Measurements from ENCODE around the gene CDH11. TPM values are rescaled to one million over a fixed set of nuclear protein-coding genes. Genes with fewer than 3 reads are reported as not detected.
A peak's percentile ranks its signal among the peaks of the same experiment; 100 is the strongest.

CDH11 gene
- polyA plus RNA-seq, 4 donors, result 0.22 to 25.1 (median 1.6) TPM

DNA sequence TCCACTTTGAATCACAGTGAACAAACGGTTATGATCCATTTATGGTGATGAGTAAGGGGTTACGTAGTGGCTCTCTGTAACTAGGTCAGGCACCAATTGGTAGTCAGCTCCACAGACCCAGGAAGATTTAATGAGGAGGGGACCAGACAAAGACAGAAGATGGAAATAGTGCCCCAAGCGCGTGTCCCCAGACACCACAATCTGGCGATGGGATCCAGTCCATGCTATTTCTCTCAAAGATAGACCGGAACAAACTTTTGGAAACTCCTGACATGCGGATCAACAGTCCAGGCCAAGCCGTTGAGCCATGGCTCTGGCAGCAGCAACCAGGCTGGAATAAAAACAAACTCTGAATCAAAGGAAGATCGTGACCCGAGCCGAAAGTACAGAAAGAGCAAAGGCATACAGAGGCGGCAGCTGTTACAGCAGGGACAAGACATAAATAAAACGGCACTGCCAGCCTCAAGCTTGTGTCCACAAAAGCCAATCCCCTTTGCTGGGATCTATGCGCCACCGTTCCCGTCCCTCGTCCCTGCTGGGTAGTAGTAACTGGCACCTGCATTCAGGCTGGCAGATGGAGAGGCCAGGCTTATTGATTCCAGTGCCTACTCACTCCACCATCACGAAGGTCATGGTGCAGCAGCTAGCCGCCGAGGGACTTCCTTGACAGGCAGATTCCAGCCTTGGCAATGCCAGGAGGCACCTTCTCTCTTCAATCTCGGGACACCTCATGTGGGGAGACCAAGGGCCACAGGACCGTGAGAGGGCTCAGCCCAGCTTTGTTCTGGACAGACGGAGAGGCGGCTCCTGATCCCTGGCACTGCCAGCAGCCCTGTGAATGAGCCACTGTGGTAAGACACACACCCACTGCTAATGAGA lies 50.2 kb downstream of the CDH11 start:
- DNase-seq, result no peak
- peaks cover 0 to 3% (median 0%) of the 10 kb centered on the region in 3 donors for H3K36me3 ChIP-seq (ENCODE audit: control insufficient read depth in 3 of 3, insufficient read depth in 2 of 3, low read depth in 1 of 3, low read length in 3 of 3)
- 73 to 85% (median 83%) methylated on average over 24 of the region's 24 CpGs for WGBS, 3 donors

DNA sequence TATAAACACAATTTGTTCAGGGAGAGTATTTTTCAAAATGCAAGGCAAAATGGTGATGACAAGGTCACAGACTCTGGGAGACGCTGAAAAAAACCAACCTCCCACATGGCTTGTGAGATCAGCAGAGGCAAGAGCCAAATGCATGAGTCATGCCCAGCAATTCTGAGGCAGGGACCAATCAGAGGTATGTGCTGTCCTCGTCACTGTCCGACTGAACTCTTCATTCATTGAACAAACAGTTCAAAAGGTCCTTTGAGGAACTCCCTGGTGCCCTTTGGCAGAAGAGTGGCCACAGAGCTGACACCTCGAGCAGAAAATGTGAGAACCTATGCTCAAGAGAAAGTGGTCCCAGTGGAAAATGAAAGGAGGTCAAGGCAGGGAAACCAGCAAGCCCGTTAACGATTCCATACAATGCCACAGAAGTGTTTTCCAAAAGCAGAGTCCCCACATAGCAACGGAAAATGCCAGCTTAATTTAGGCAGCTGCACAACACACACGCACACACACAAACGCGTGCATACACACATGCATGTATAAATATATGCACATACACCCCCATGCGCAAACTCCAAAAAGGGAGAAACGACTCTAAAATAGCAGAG lies 50.9 kb downstream of the CDH11 start:
- peaks cover 0 to 3% (median 0%) of the 10 kb centered on the region in 3 donors for H3K36me3 ChIP-seq (ENCODE audit: control insufficient read depth in 3 of 3, insufficient read depth in 2 of 3, low read depth in 1 of 3, low read length in 3 of 3)
- H3K27ac ChIP-seq (ENCODE audit: low read depth in 1 of 3, low read length in 2 of 3), result peak overlapping the region in 1 of 3 donors; percentile 56
- no peaks in the 10 kb centered on the region for H3K27me3 ChIP-seq (ENCODE audit: control insufficient read depth in 3 of 3, insufficient read depth in 3 of 3, low read length in 3 of 3)
- H3K9me3 ChIP-seq (ENCODE audit: control insufficient read depth in 2 of 2, insufficient read depth in 1 of 2, low read depth in 1 of 2, low read length in 1 of 2), result no peaks in the 10 kb centered on the region
- 58 to 67% (median 63%) methylated on average over 12 of the region's 12 CpGs for WGBS, 3 donors
- FAIRE-seq (no peak), DNase-seq (peak; percentile 5 to 11)
- H3K4me1 ChIP-seq (ENCODE audit: control insufficient read depth in 3 of 3, insufficient read depth in 2 of 3, low read depth in 1 of 3, low read length in 2 of 3), result no peaks in the 10 kb centered on the region
- no peak overlapping the region for H3K4me3 ChIP-seq (ENCODE audit: low read depth in 1 of 3, low read length in 3 of 3)

More for the DNA sequence above, 50.2 kb downstream of the CDH11 start:
- Histone ChIP-seq H3K9me3 (ENCODE audit: control insufficient read depth in 2 of 2, insufficient read depth in 1 of 2, low read depth in 1 of 2, low read length in 1 of 2) (no peaks in the 10 kb centered on the region), H3K27ac (ENCODE audit: low read depth in 1 of 3, low read length in 2 of 3) (peak overlapping the region in 1 of 3 donors; percentile 56), H3K4me3 (ENCODE audit: low read depth in 1 of 3, low read length in 3 of 3) (no peak overlapping the region), H3K27me3 (ENCODE audit: control insufficient read depth in 3 of 3, insufficient read depth in 3 of 3, low read length in 3 of 3) (no peaks in the 10 kb centered on the region), H3K4me1 (ENCODE audit: control insufficient read depth in 3 of 3, insufficient read depth in 2 of 3, low read depth in 1 of 3, low read length in 2 of 3) (no peaks in the 10 kb centered on the region)
- no peak for FAIRE-seq

DNA sequence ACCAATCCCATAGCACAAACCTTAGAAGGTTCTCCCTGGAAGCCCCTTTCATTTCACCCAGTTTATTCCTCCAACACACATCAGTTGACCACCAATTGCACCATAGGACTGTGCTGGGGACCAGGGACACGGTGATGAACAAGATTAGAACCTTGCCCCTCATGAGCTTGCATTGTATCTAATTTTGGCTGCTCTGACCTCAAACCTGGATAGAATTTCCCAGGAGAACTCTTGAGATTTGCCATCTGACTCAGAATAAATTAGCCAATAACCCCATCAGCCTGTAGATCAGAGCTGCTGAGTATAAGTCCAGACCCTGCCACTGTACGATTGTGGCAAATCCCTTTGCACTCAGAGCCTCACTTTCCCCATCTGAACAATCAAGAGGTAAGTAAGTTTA lies 52.1 kb downstream of the CDH11 start:
- no peak for FAIRE-seq
- Histone ChIP-seq H3K9me3 (ENCODE audit: control insufficient read depth in 2 of 2, insufficient read depth in 1 of 2, low read depth in 1 of 2, low read length in 1 of 2) (no peaks in the 10 kb centered on the region), H3K36me3 (ENCODE audit: control insufficient read depth in 3 of 3, insufficient read depth in 2 of 3, low read depth in 1 of 3, low read length in 3 of 3) (peaks cover 0 to 3% (median 0%) of the 10 kb centered on the region in 3 donors), H3K4me3 (ENCODE audit: low read depth in 1 of 3, low read length in 3 of 3) (no peak overlapping the region), H3K27ac (ENCODE audit: low read depth in 1 of 3, low read length in 2 of 3) (no peak overlapping the region), H3K4me1 (ENCODE audit: control insufficient read depth in 3 of 3, insufficient read depth in 2 of 3, low read depth in 1 of 3, low read length in 2 of 3) (no peaks in the 10 kb centered on the region), H3K27me3 (ENCODE audit: control insufficient read depth in 3 of 3, insufficient read depth in 3 of 3, low read length in 3 of 3) (no peaks in the 10 kb centered on the region)
- 80 to 90% (median 88%) methylated on average over 2 of the region's 2 CpGs for WGBS, 3 donors
- no peak for DNase-seq

DNA sequence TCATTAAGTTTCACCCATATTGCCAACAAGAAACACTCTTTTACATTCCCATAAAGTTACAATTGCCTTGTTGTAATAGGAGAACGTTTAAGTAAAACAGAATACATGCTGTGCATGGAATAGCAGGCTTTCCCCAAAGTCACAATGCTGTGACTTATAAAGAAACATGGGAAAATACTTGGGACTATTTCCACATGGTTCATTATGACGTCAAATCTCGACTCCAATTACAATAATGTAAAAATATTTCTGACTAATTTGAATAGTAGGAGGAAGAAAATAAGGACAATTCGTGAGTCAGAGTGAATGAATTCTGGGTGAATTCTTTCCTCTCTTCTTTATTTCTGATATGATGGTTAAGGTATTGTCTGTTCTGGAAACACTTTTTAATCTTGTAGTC lies 52.8 kb downstream of the CDH11 start:
- Histone ChIP-seq H3K4me1 (ENCODE audit: control insufficient read depth in 3 of 3, insufficient read depth in 2 of 3, low read depth in 1 of 3, low read length in 2 of 3) (no peaks in the 10 kb centered on the region), H3K27me3 (ENCODE audit: control insufficient read depth in 3 of 3, insufficient read depth in 3 of 3, low read length in 3 of 3) (no peaks in the 10 kb centered on the region), H3K36me3 (ENCODE audit: control insufficient read depth in 3 of 3, insufficient read depth in 2 of 3, low read depth in 1 of 3, low read length in 3 of 3) (peaks cover 0 to 3% (median 0%) of the 10 kb centered on the region in 3 donors), H3K27ac (ENCODE audit: low read depth in 1 of 3, low read length in 2 of 3) (no peak overlapping the region), H3K9me3 (ENCODE audit: control insufficient read depth in 2 of 2, insufficient read depth in 1 of 2, low read depth in 1 of 2, low read length in 1 of 2) (no peaks in the 10 kb centered on the region), H3K4me3 (ENCODE audit: low read depth in 1 of 3, low read length in 3 of 3) (no peak overlapping the region)
- 58 to 65% (median 60%) methylated on average over 4 of the region's 4 CpGs for WGBS, 3 donors
- DNase-seq (no peak), FAIRE-seq (no peak)

DNA sequence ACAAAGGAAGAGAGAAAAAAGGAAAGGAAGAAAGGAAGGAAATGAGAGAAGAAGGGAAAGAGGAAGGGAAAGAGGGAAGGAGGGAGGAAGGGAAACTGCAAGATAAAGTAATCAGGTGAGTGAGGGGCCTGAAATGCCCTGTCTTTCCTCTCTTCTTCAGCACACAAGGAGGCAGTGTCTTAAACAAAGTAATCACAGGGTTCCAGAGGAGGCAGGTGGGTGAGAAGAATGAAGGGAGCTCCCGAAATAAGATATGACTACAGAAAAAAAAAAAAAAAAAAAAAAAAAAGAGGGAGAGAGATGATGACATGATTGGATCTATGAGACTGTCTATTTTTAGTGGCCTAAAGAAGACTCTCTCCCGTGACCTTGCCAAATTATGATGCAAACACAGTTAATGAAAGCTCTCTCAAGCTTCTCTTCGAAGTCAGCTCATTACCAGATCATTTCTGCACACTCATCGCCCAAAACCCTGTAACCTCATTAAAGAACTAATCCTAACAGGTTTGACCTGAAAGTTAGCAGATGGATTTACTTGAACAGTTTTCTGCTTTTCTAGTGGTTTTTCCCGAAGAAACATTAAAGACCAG lies 53.6 kb downstream of the CDH11 start:
- WGBS, 3 donors, result 54 to 64% (median 62%) methylated on average over 5 of the region's 5 CpGs
- no peaks in the 10 kb centered on the region for H3K4me1 ChIP-seq (ENCODE audit: control insufficient read depth in 3 of 3, insufficient read depth in 2 of 3, low read depth in 1 of 3, low read length in 2 of 3)
- peaks cover 0 to 3% (median 0%) of the 10 kb centered on the region in 3 donors for H3K36me3 ChIP-seq (ENCODE audit: control insufficient read depth in 3 of 3, insufficient read depth in 2 of 3, low read depth in 1 of 3, low read length in 3 of 3)
- DNase-seq (no peak), FAIRE-seq (no peak)
- no peak overlapping the region for H3K4me3 ChIP-seq (ENCODE audit: low read depth in 1 of 3, low read length in 3 of 3)
- H3K27me3 ChIP-seq (ENCODE audit: control insufficient read depth in 3 of 3, insufficient read depth in 3 of 3, low read length in 3 of 3), result no peaks in the 10 kb centered on the region
- no peak overlapping the region for H3K27ac ChIP-seq (ENCODE audit: low read depth in 1 of 3, low read length in 2 of 3)
- H3K9me3 ChIP-seq (ENCODE audit: control insufficient read depth in 2 of 2, insufficient read depth in 1 of 2, low read depth in 1 of 2, low read length in 1 of 2), result no peaks in the 10 kb centered on the region

DNA sequence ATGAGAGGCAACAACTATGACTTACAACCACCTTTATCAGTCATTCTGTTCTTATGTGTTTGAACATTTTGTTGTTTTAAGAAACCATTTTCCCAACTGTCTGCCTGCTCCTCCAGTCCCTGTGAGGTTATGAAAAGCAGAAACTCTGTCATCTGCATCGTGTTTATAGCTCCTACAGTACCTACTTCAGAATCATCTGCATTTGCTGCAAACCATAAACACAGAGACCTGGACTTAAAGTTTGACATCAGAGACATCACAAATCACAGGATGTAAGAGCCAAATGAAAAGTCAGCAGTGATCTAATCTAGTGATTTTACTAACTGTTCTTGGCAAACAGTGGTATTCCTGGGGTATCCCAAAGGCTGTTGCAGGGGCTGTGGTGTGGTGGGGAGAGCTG lies 55.2 kb downstream of the CDH11 start:
- Histone ChIP-seq H3K9me3 (ENCODE audit: control insufficient read depth in 2 of 2, insufficient read depth in 1 of 2, low read depth in 1 of 2, low read length in 1 of 2) (no peaks in the 10 kb centered on the region), H3K27ac (ENCODE audit: low read depth in 1 of 3, low read length in 2 of 3) (no peak overlapping the region), H3K4me3 (ENCODE audit: low read depth in 1 of 3, low read length in 3 of 3) (no peak overlapping the region), H3K27me3 (ENCODE audit: control insufficient read depth in 3 of 3, insufficient read depth in 3 of 3, low read length in 3 of 3) (no peaks in the 10 kb centered on the region), H3K36me3 (ENCODE audit: control insufficient read depth in 3 of 3, insufficient read depth in 2 of 3, low read depth in 1 of 3, low read length in 3 of 3) (peaks cover 0 to 1% (median 0%) of the 10 kb centered on the region in 3 donors), H3K4me1 (ENCODE audit: control insufficient read depth in 3 of 3, insufficient read depth in 2 of 3, low read depth in 1 of 3, low read length in 2 of 3) (no peaks in the 10 kb centered on the region)
- WGBS, 3 donors, result 32 to 47% (median 46%) methylated on average over 1 of the region's 1 CpG
- FAIRE-seq (no peak), DNase-seq (no peak)

DNA sequence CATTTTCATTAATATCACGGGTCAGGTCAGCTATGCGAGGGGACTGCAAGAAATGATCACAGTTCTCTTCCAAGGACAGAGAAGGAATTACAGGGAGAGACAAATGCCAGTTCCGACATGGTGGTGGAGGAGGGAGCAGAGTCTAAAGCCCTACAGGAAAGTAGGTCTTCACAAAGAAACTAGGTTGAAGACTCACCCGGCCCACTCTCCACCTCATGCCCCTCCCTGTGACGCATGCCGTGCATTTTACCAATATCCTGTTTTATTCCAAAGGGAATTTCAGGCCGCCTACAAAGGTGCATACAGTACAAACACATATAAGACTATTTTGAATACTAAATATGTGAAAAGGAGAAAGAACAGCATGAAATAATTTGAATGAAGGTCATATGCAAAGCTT lies 56.8 kb downstream of the CDH11 start:
- Histone ChIP-seq H3K9me3 (ENCODE audit: control insufficient read depth in 2 of 2, insufficient read depth in 1 of 2, low read depth in 1 of 2, low read length in 1 of 2) (no peaks in the 10 kb centered on the region), H3K27ac (ENCODE audit: low read depth in 1 of 3, low read length in 2 of 3) (no peak overlapping the region), H3K36me3 (ENCODE audit: control insufficient read depth in 3 of 3, insufficient read depth in 2 of 3, low read depth in 1 of 3, low read length in 3 of 3) (no peaks in the 10 kb centered on the region), H3K4me3 (ENCODE audit: low read depth in 1 of 3, low read length in 3 of 3) (no peak overlapping the region), H3K4me1 (ENCODE audit: control insufficient read depth in 3 of 3, insufficient read depth in 2 of 3, low read depth in 1 of 3, low read length in 2 of 3) (no peaks in the 10 kb centered on the region), H3K27me3 (ENCODE audit: control insufficient read depth in 3 of 3, insufficient read depth in 3 of 3, low read length in 3 of 3) (no peaks in the 10 kb centered on the region)
- 74 to 85% (median 81%) methylated on average over 7 of the region's 7 CpGs for WGBS, 3 donors
- DNase-seq (no peak), FAIRE-seq (no peak)

DNA sequence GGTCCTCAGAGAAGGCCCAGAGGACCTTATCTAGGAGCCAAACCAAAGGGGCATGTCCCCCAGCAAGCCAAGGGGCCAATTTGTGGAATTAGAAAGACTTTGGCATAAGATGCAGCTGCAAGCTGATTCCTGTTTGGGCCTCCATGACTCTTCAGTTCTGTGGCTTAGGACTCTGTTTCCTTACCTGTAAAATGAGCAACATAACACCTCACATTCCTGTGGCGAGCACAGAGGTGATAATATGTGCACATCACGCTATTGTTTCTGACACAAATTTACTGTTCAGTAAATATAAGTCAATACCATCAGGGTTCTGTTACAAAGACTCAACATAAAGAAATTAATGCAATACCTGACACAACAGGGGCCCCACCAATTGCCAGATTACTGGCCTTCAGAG lies 57.7 kb downstream of the CDH11 start:
- 81 to 87% (median 83%) methylated on average over 2 of the region's 2 CpGs for WGBS, 3 donors
- no peaks in the 10 kb centered on the region for H3K36me3 ChIP-seq (ENCODE audit: control insufficient read depth in 3 of 3, insufficient read depth in 2 of 3, low read depth in 1 of 3, low read length in 3 of 3)
- FAIRE-seq (no peak), DNase-seq (no peak)
- H3K9me3 ChIP-seq (ENCODE audit: control insufficient read depth in 2 of 2, insufficient read depth in 1 of 2, low read depth in 1 of 2, low read length in 1 of 2), result no peaks in the 10 kb centered on the region
- H3K4me3 ChIP-seq (ENCODE audit: low read depth in 1 of 3, low read length in 3 of 3), result no peak overlapping the region
- H3K27ac ChIP-seq (ENCODE audit: low read depth in 1 of 3, low read length in 2 of 3), result no peak overlapping the region
- no peaks in the 10 kb centered on the region for H3K27me3 ChIP-seq (ENCODE audit: control insufficient read depth in 3 of 3, insufficient read depth in 3 of 3, low read length in 3 of 3)
- no peaks in the 10 kb centered on the region for H3K4me1 ChIP-seq (ENCODE audit: control insufficient read depth in 3 of 3, insufficient read depth in 2 of 3, low read depth in 1 of 3, low read length in 2 of 3)

Data from small intestine (tissue), 7 donors.